Measurements from ENCODE around the gene MPO. TPM values are rescaled to one million over a fixed set of nuclear protein-coding genes. Genes with fewer than 3 reads are reported as not detected.

MPO gene
- total RNA-seq, 2 experiments from 2014 or later, result not detected

- Histone ChIP-seq H4K20me1 (ENCODE audit: insufficient read depth, low read length) (no peaks in the 10 kb centered on the region), H3K4me2 (ENCODE audit: low read length) (no peak overlapping the region), H3K79me2 (ENCODE audit: insufficient read depth, low read depth, low read length) (no peaks in the 10 kb centered on the region), H3K36me3 (ENCODE audit: insufficient read depth, low read length) (no peaks in the 10 kb centered on the region), H3K27ac (ENCODE audit: low read depth, low read length, poor library complexity, severe bottlenecking) (no peak overlapping the region), H3K4me1 (ENCODE audit: insufficient read depth, low read length, poor library complexity, severe bottlenecking) (peaks cover 22% of the 10 kb centered on the region), H3K4me3 (ENCODE audit: low read depth, low read length, poor library complexity, severe bottlenecking) (no peak overlapping the region), H2AFZ (ENCODE audit: low read length) (no peak overlapping the region), H3K9me3 (ENCODE audit: low read length) (no peaks in the 10 kb centered on the region), H3K9me2 (ENCODE audit: insufficient read depth, low read length) (no peaks in the 10 kb centered on the region)
- POLR2A ChIA-PET, result interaction anchor here (0.6 kb wide), 1 partner anchor 146 kb away, joined by 3 read pairs; no protein-coding TSS in a partner anchor
- TF ChIP-seq CTCF (conservative IDR thresholded peaks at IDR 0.05; ENCODE audit: low read length) (no peak), EZH2phosphoT487 (IDR thresholded peaks at IDR 0.05; ENCODE audit: borderline replicate concordance, low read depth, low read length) (no peak)
- DNase-seq (ENCODE audit: low spot score), result no peak
- CTCF ChIA-PET (ENCODE audit: unreplicated experiment), result interaction anchor here (0.5 kb wide), 1 partner anchor 116 kb away, joined by 3 read pairs; no protein-coding TSS in a partner anchor
- BruUV-seq (replicated peaks), result no TSS peak
- intact Hi-C loops (cut with micrococcal nuclease; ENCODE audit: unreplicated experiment), result no loop called here
Measured at GRCh38 chr17:58301504-58302150, 20.9 kb upstream of the MPO start.

GRCh38 chr17:58300336-58300735 lies 19.6 kb upstream of the MPO start:
- CTCF ChIA-PET (ENCODE audit: unreplicated experiment), result interaction anchor here (0.6 kb wide), 1 partner anchor 88 kb away, joined by 3 read pairs; no protein-coding TSS in a partner anchor
- no peaks in the 10 kb centered on the region for H3K36me3 ChIP-seq (ENCODE audit: insufficient read depth, low read length)
- no peak overlapping the region for H3K4me2 ChIP-seq (ENCODE audit: low read length)
- H3K9me2 ChIP-seq (ENCODE audit: insufficient read depth, low read length), result no peaks in the 10 kb centered on the region
- peaks cover 22% of the 10 kb centered on the region for H3K4me1 ChIP-seq (ENCODE audit: insufficient read depth, low read length, poor library complexity, severe bottlenecking)
- BruUV-seq (replicated peaks), result no TSS peak
- intact Hi-C loops (cut with micrococcal nuclease; ENCODE audit: unreplicated experiment), result no loop called here
- POLR2A ChIA-PET, result no interaction called here
- H3K4me3 ChIP-seq (ENCODE audit: low read depth, low read length, poor library complexity, severe bottlenecking), result no peak overlapping the region
- no peaks in the 10 kb centered on the region for H3K79me2 ChIP-seq (ENCODE audit: insufficient read depth, low read depth, low read length)
- no peak overlapping the region for H3K27ac ChIP-seq (ENCODE audit: low read depth, low read length, poor library complexity, severe bottlenecking)
- H3K9me3 ChIP-seq (ENCODE audit: low read length), result no peaks in the 10 kb centered on the region
- no peak for TF ChIP-seq CTCF (conservative IDR thresholded peaks at IDR 0.05; ENCODE audit: low read length)
- TF ChIP-seq EZH2phosphoT487 (IDR thresholded peaks at IDR 0.05; ENCODE audit: borderline replicate concordance, low read depth, low read length), result no peak
- H4K20me1 ChIP-seq (ENCODE audit: insufficient read depth, low read length), result no peaks in the 10 kb centered on the region
- no peak for DNase-seq (ENCODE audit: low spot score)
- H2AFZ ChIP-seq (ENCODE audit: low read length), result no peak overlapping the region

GRCh38 chr17:58294034-58294433 lies 13.3 kb upstream of the MPO start:
- no TSS peak for BruUV-seq (replicated peaks)
- TF ChIP-seq CTCF (conservative IDR thresholded peaks at IDR 0.05; ENCODE audit: low read length) (no peak), EZH2phosphoT487 (IDR thresholded peaks at IDR 0.05; ENCODE audit: borderline replicate concordance, low read depth, low read length) (no peak)
- Histone ChIP-seq H2AFZ (ENCODE audit: low read length) (no peak overlapping the region), H3K4me2 (ENCODE audit: low read length) (no peak overlapping the region), H3K27ac (ENCODE audit: low read depth, low read length, poor library complexity, severe bottlenecking) (no peak overlapping the region), H3K36me3 (ENCODE audit: insufficient read depth, low read length) (no peaks in the 10 kb centered on the region), H3K4me3 (ENCODE audit: low read depth, low read length, poor library complexity, severe bottlenecking) (no peak overlapping the region), H3K9me3 (ENCODE audit: low read length) (no peaks in the 10 kb centered on the region), H3K9me2 (ENCODE audit: insufficient read depth, low read length) (no peaks in the 10 kb centered on the region), H3K4me1 (ENCODE audit: insufficient read depth, low read length, poor library complexity, severe bottlenecking) (no peaks in the 10 kb centered on the region), H3K79me2 (ENCODE audit: insufficient read depth, low read depth, low read length) (no peaks in the 10 kb centered on the region), H4K20me1 (ENCODE audit: insufficient read depth, low read length) (no peaks in the 10 kb centered on the region)
- POLR2A ChIA-PET, result interaction anchor here (0.6 kb wide), 1 partner anchor 1848 kb away, joined by 5 read pairs; no protein-coding TSS in a partner anchor
- intact Hi-C loops (cut with micrococcal nuclease; ENCODE audit: unreplicated experiment), result no loop called here
- DNase-seq (ENCODE audit: low spot score), result no peak
- CTCF ChIA-PET (ENCODE audit: unreplicated experiment), result no interaction called here
